Activated T-cell treated with anti-CD3 and anti-CD28 coated beads for 48 hours (primary cell): ENCODE data around the gene NOP58.
"Not testable (repeated sequence)": the region's sequence is repeated elsewhere in the genome, so short reads cannot be mapped to it uniquely, and the experiment has no call there.

Experiments used
- DNase-seq: peaks from one replicate; pipeline ENCODE4 v3.0.0-alpha.2; 2020; ENCODE audit warnings: low read depth

Gene NOP58

GRCh38 chr2:202306034-202306433 lies 40.5 kb downstream of the NOP58 start:
- DNase-seq = no peak

DNA sequence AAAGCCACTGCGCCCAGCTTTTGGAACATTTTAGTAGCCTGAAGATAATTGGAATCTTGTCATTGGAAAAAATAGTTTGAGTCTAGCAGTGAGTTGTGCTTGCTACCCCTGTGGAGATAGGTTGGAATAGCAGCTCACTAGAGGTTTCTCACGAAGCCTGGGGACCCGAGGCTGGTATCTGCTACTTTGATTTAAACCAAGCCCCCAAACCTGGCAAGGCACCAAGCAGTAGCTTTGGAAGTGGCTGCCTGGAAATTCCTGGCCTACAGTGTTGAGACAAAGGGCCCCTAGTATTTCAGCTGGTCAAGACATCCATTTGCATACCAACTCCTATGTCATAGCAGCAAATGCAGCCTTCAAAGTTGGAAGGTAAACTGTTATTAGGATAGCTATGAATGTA lies 42.1 kb downstream of the NOP58 start:
- no peak for DNase-seq

- DNase-seq = no peak
Observed at GRCh38 chr2:202311823-202312388, 46.3 kb downstream of the NOP58 start.

DNA sequence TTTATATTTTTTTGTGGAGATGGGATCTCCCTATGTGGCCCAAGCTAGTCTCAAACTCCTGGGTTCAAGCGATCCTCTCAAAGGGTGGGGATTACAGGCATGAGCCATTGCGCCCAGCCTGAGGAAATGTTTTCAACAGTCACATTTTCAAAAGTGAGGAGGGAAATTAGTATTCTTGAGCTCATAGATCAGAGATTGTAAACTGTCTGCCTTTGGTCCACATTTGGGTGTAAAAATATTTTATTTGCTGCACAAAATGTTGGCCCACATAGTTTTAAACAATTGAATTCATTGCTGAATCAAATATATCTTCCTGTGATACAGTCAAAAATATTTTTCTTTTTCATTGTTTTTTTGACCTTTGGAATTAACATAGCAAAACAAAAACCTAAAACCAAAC lies 48.6 kb downstream of the NOP58 start:
- DNase-seq = no peak

GRCh38 chr2:202317080-202317857 lies 51.7 kb downstream of the NOP58 start:
- DNase-seq = no peak

GRCh38 chr2:202320362-202320761 lies 54.8 kb downstream of the NOP58 start:
- DNase-seq = not testable (repeated sequence)

DNA sequence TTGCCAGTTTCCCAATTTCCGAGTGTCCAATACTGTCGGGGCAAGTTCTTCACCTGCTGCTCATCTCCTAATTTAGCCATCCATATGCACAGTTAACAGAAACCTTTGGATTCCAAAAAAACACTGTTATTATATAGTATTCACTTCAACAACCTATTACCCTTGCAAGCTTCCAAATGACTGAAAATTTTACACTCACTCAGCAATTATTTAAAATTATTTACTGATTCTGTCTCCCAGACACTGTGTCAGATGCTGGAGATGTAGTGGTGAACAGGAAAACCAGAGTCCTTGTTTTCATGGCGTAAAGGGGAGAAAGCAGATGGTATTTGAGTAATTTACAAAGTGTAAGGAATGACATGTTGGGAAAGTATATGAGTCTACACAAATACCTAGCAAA lies 56.9 kb downstream of the NOP58 start:
- no peak for DNase-seq

DNA sequence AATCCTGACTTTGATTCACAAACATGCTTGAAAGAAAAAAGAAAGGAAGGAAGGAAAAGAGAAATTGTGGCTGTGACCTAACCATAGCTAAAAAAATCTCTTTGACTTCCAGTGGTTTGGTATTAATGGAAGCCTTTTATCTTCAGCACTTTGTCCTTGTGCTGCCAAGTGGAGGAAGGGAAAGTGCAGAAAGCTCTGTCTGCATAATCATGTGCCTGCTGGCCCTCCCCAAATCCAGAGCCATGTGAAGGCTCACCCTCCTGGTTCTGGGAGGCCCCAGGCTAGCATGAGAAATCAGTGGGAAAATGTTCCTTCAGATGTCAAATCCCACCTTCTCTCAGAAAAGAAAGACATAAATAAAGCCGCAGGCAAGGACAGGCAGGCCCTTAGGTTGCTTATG lies 62.3 kb downstream of the NOP58 start:
- no peak for DNase-seq

- no peak for DNase-seq
Observed at GRCh38 chr2:202335791-202336467, 70.4 kb downstream of the NOP58 start.

DNA sequence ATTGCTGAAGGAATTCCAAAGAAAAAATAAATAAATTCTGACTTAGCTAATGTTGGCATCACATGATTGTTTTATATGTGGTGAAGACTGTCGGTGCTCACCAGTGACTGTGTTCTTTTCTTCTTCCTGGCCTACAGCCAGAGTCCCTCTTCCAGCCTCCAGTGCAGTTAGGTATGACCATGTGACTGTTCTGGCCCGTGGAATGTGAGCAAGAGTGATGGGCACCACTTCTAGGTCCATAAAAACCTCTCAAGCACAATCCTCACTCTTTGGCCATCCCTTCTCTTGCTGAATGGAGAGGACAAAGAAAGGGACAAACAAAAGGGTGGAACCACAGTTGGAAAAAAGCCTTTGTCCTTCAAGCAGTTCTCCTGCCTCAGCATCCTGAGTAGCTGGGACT lies 71.6 kb downstream of the NOP58 start:
- no peak for DNase-seq

GRCh38 chr2:202337706-202338346 lies 72.3 kb downstream of the NOP58 start:
- no peak for DNase-seq

GRCh38 chr2:202339071-202339870 lies 73.7 kb downstream of the NOP58 start:
- no peak for DNase-seq

DNA sequence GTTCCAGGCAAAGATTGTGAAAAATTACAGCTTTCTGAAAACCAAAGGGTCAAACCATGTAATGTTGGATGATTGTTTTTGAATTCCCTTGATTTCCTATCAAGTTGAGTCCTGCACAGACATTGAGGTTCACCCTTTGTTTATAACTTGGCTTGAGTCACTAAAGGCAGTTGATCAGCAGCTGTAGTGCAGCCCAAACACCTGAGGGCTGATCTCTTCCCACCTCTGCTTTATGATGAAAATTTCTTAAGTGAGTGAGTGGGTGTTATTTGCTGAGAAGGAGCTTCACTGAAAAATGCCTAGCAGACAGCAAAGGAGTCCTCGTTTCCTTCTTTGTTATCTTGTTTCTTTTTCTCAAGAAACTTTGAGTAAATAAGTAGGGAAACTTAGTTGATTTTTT lies 78.6 kb downstream of the NOP58 start:
- no peak for DNase-seq

GRCh38 chr2:202346180-202346579 lies 80.6 kb downstream of the NOP58 start:
- DNase-seq = no peak
